DOHH2 (cell line): Measurements from ENCODE around the gene SMAD4.

Experiments used
- H3F3A ChIP-seq: fragments of 200-600 bp; sonication (generic), shearing (Covaris generic); 2 replicates; pipeline ENCODE4 v1.6.0; 2016; ENCODE audit warnings: antibody characterized with exemption, mild to moderate bottlenecking; ENCODE audit not compliant: control insufficient read depth, insufficient read depth
- H3K27ac ChIP-seq: fragments of 200-600 bp; sonication (generic); 2 replicates; pipeline ENCODE4 v1.5.1; 2014; ENCODE audit warnings: low read depth, mild to moderate bottlenecking, low read length, moderate library complexity
- H3K27me3 ChIP-seq: fragments of 200-600 bp; sonication (generic); 2 replicates; pipeline ENCODE4 v1.6.1; 2014; ENCODE audit warnings: mild to moderate bottlenecking, low read length, mixed read lengths; ENCODE audit not compliant: control insufficient read depth
- H3K36me3 ChIP-seq: fragments of 200-600 bp; sonication (generic); 2 replicates; pipeline ENCODE4 v1.6.1; 2014; ENCODE audit warnings: mild to moderate bottlenecking, low read length, moderate library complexity, mixed read lengths; ENCODE audit not compliant: control insufficient read depth
- H3K4me1 ChIP-seq: fragments of 200-600 bp; sonication (generic); 2 replicates; pipeline ENCODE4 v1.6.1; 2014; ENCODE audit warnings: mild to moderate bottlenecking, low read length, mixed read lengths; ENCODE audit not compliant: control insufficient read depth
- H3K4me2 ChIP-seq: fragments of 200-600 bp; sonication (generic); 2 replicates; pipeline ENCODE4 v1.6.0; 2014; ENCODE audit warnings: mild to moderate bottlenecking, low read length, moderate library complexity
- H3K4me3 ChIP-seq: fragments of 200-600 bp; sonication (generic); 2 replicates; pipeline ENCODE4 v1.5.1; 2014; ENCODE audit warnings: mild to moderate bottlenecking, low read length, mixed read lengths
- H3K79me2 ChIP-seq: fragments of 200-600 bp; sonication (generic); 2 replicates; pipeline ENCODE4 v1.6.1; 2014; ENCODE audit warnings: mild to moderate bottlenecking, low read length, mixed read lengths; ENCODE audit not compliant: control insufficient read depth
- H3K9me2 ChIP-seq: fragments of 200-600 bp; sonication (generic); replicated peaks from 2 replicates; pipeline ENCODE4 v1.6.1; 2014; ENCODE audit warnings: mild to moderate bottlenecking, low read length, mixed read lengths; ENCODE audit not compliant: control insufficient read depth
- H3K9me3 ChIP-seq: fragments of 200-600 bp; sonication (generic); 2 replicates; pipeline ENCODE4 v1.6.1; 2014; ENCODE audit warnings: antibody characterized with exemption, low read length, mixed read lengths; ENCODE audit not compliant: control insufficient read depth, insufficient read depth
- H4K20me1 ChIP-seq: fragments of 200-600 bp; sonication (generic); 2 replicates; pipeline ENCODE4 v1.6.0; 2014; ENCODE audit warnings: low read depth, mild to moderate bottlenecking, antibody characterized with exemption, low read length, moderate library complexity; ENCODE audit not compliant: control insufficient read depth, insufficient read depth
- CTCF ChIP-seq: fragments of 200-600 bp; sonication (generic); IDR thresholded peaks from one replicate; pipeline ENCODE4 v1.5.1; 2014; ENCODE audit warnings: antibody characterized with exemption, mild to moderate bottlenecking, low read depth, low read length; ENCODE audit not compliant: poor library complexity, severe bottlenecking
- EZH2phosphoT487 ChIP-seq: fragments of 200-600 bp; sonication (generic); IDR thresholded peaks from 2 replicates; pipeline ENCODE4 v1.6.1; 2017; ENCODE audit warnings: borderline replicate concordance, mild to moderate bottlenecking, antibody characterized with exemption, low read length, moderate library complexity, mixed read lengths

The SMAD4 gene

GRCh38 chr18:51054764-51055163 is 24.8 kb downstream of the SMAD4 start:
- Histone ChIP-seq H3K9me2 (no peaks in the 10 kb centered on the region), H3K4me3 (no peak overlapping the region), H3K27me3 (no peaks in the 10 kb centered on the region), H3K9me3 (no peaks in the 10 kb centered on the region), H3K27ac (no peak overlapping the region), H3F3A (no peaks in the 10 kb centered on the region), H3K79me2 (peaks cover 18% of the 10 kb centered on the region), H4K20me1 (peaks cover 7% of the 10 kb centered on the region; the same call in 1 of the 2 replicates), H3K36me3 (peaks cover 72% of the 10 kb centered on the region), H3K4me1 (no peaks in the 10 kb centered on the region), H3K4me2 (no peak overlapping the region)
- no peak for TF ChIP-seq EZH2phosphoT487

DNA sequence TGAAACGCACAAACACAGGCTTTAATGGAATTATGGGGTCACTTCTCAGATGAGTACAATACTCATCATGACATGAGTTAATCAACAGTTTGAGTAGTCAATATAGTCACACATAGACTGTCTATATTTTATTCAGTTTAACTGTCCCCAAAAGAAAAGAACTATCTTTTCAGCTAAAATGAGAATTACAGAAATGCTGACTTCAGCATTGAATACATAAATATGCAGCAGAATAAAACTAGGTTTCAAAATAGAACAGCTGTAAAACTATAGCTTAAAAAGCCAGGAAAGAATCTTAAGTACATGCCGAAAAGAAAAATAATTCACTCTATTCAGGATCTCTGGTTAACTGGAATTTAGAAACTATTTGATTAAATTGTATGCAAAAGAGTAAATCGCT is 30.0 kb downstream of the SMAD4 start:
- no peaks in the 10 kb centered on the region for H3K27me3 ChIP-seq
- H3K9me3 ChIP-seq: no peaks in the 10 kb centered on the region
- no peak overlapping the region for H3K27ac ChIP-seq
- no peaks in the 10 kb centered on the region for H3K9me2 ChIP-seq
- no peaks in the 10 kb centered on the region for H3F3A ChIP-seq
- H3K36me3 ChIP-seq: peaks cover 69% of the 10 kb centered on the region
- H3K4me1 ChIP-seq: no peaks in the 10 kb centered on the region
- no peaks in the 10 kb centered on the region for H4K20me1 ChIP-seq
- no peak for TF ChIP-seq EZH2phosphoT487
- TF ChIP-seq CTCF: no peak
- no peak overlapping the region for H3K4me2 ChIP-seq
- no peak overlapping the region for H3K4me3 ChIP-seq
- H3K79me2 ChIP-seq: no peaks in the 10 kb centered on the region

DNA sequence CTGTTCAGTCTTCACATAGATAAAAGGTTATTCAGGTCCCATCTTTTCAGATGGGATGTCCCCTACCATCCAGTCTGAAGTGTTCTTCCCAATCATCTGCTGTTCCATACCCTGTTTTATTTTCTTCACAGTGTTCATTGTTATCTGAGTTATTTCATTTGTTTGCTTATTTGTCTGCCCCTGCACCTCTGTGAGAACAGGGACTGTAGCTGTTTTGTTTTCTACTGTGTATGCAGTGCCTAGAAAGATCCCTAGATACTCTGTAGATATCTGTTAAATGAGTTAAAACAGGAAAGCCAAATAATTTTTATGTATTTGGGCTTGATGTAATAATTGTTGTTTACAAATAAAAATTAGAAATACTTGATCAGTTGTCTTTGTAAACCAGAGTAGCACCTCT is 34.2 kb downstream of the SMAD4 start:
- TF ChIP-seq CTCF: no peak
- no peak for TF ChIP-seq EZH2phosphoT487
- Histone ChIP-seq H3K36me3 (peaks cover 71% of the 10 kb centered on the region), H3K4me1 (no peaks in the 10 kb centered on the region), H4K20me1 (no peaks in the 10 kb centered on the region), H3K27ac (no peak overlapping the region), H3K4me2 (no peak overlapping the region), H3K27me3 (no peaks in the 10 kb centered on the region), H3K79me2 (no peaks in the 10 kb centered on the region), H3K9me2 (no peaks in the 10 kb centered on the region), H3K9me3 (no peaks in the 10 kb centered on the region), H3K4me3 (no peak overlapping the region), H3F3A (no peaks in the 10 kb centered on the region)

GRCh38 chr18:51066273-51066672 is 36.3 kb downstream of the SMAD4 start:
- Histone ChIP-seq H3K27me3 (no peaks in the 10 kb centered on the region), H3K9me2 (no peaks in the 10 kb centered on the region), H3K4me3 (no peak overlapping the region), H4K20me1 (no peaks in the 10 kb centered on the region), H3K4me2 (no peak overlapping the region), H3K36me3 (peaks cover 73% of the 10 kb centered on the region), H3K27ac (no peak overlapping the region), H3K4me1 (no peaks in the 10 kb centered on the region), H3K9me3 (no peaks in the 10 kb centered on the region), H3F3A (no peaks in the 10 kb centered on the region), H3K79me2 (no peaks in the 10 kb centered on the region)
- no peak for TF ChIP-seq EZH2phosphoT487
- no peak for TF ChIP-seq CTCF
